ENCODE results near the gene PLB1.
A peak's percentile ranks its signal among the peaks of the same experiment; 100 is the strongest.

The PLB1 gene

DNA sequence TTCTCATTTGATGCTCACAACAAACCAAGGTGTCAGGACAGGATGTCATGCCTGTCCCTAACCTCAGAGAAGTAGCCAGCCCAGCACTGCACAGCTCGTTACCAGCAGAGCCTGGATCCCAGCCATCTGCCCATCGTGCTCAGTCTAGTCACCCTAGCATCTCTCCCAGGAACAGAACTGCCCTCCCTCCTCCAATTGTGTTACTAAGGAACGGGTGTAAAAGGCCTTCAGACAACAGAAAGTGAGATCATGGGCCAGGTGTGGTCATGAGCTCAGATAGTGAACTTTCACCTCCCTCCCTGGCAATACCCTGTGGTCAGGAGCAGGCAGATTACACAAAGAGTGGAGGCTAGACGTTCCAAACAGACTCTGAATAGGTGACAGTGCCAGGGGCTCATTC, 144.0 kb downstream of the PLB1 start:
- no peak for DNase-seq (ENCODE audit: extremely low read depth in 1 of 2, low read depth in 1 of 2)

- DNase-seq (ENCODE audit: extremely low read depth in 1 of 2, low read depth in 1 of 2): no peak
Observed at GRCh38 chr2:28640260-28640907, 144.5 kb downstream of the PLB1 start.

DNA sequence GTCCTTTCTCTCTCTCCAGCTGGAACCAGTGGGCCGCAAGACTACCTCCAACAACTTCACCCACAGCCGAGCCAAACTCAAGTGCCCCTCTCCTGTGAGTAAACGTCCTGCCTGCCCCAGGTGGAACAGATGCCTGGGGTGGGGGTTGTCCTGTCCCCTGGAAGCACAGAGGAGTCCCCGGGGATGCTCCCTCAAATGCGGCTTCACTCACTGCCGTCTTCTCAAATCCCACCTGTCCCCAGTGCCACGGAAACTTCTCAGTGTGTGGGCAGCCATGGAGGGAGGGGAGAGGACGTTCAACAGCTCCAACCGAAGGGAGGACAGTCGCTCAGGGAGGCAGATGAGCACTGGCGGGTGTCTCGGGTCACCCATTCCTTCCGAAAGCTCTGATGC, 145.0 kb downstream of the PLB1 start:
- no peak for DNase-seq (ENCODE audit: extremely low read depth in 1 of 2, low read depth in 1 of 2)

GRCh38 chr2:28642796-28643195, 146.9 kb downstream of the PLB1 start:
- no peak for DNase-seq (ENCODE audit: extremely low read depth in 1 of 2, low read depth in 1 of 2)

DNA sequence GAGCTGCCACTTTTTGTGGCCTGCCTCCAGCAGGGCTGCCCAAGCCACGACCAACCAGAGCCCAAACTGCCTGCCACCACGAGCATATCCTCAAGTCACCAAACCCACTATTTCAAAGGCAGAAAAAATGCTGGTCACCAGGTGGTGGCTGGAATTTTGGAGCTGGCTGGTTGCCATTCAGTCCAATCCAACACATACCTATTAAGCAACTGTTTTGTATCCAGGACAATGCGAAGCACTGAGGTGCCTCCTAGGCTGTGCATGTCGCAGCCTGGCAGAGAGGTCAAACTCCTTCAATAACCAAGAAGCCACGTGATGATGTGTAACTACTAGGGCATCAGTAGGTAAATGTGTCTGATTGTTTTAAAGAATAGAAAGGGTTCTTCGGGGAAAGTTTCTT, 147.5 kb downstream of the PLB1 start:
- DNase-seq (ENCODE audit: extremely low read depth in 1 of 2, low read depth in 1 of 2): no peak

DNA sequence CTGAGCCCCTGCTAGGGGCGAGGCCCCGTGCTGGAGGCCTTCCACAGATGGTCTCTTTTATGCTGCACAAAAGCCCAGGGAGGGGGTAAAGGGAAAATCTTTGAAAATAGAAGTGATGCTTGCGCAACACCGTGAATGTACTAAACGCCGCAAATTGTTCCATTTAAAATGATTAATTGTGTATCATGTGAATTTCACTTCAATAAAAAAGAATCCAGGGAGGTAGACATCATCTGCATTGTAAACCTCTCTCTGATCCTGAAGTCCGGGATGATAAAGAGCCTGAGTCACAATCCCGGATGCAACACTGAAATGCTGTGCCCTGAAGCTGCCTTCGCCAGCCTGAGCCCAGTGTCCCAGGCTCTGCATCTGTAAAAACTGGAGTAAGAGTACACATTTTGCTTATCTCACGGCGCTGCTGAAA, 148.1 kb downstream of the PLB1 start:
- DNase-seq (ENCODE audit: extremely low read depth in 1 of 2, low read depth in 1 of 2): no peak

- no peak for DNase-seq (ENCODE audit: extremely low read depth in 1 of 2, low read depth in 1 of 2)
Observed at GRCh38 chr2:28644760-28645159, 148.9 kb downstream of the PLB1 start.

DNA sequence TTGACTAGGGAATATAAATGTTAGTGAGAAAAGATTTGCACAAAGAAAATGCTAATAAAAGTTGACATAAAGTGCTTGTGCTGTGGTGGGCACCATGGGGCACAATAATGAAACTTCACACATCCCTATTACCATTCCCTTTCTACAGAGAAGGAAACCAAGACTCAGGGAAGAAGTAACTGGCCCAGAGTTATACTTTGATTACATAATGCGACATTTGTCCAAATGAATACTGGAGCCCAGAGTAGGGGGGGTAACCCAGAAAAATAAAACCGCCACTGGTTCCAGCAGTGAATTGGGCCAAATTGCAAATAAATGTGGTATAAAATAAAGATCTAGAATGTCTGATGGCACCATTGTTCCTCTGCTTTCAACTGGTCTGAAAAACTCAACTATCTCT, 149.7 kb downstream of the PLB1 start:
- no peak for DNase-seq (ENCODE audit: extremely low read depth in 1 of 2, low read depth in 1 of 2)

DNA sequence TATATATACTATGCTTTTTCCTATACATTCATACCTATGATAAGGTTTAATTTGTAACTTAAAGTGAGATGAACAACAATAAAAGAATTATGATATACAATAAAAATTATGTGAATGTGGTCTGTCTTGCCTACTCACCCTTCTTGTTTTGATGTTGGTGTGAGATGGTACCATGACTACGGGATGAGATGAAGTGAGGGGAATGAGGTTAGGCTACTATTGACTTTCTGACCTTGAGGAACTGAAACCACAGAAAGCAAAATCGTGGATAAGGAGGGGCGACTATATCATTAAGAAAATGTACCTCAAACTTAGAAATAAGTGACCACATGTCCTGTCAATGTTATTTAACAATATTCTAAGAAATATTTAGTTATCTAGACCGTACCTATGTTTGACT, 151.8 kb downstream of the PLB1 start:
- no peak for DNase-seq (ENCODE audit: extremely low read depth in 1 of 2, low read depth in 1 of 2)

DNA sequence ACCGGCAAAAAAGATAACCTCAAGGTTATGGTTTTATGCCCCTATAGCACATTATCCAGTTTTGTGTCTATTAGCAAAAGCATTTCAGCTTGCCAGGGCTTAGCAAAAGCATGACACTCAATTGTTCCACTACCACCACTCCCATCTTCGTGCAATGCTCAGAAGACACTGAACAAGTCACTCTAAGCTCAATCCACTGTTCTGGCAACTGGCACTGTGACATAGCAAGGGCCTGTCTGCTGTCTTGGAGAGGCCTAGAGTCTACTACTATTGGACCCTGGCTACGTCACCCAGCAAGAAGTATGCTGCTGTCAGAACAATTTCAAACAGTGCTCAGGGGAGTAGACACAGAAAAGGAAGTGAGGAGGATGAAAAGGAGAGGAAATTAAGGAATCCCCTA, 152.3 kb downstream of the PLB1 start:
- DNase-seq (ENCODE audit: extremely low read depth in 1 of 2, low read depth in 1 of 2): no peak

DNA sequence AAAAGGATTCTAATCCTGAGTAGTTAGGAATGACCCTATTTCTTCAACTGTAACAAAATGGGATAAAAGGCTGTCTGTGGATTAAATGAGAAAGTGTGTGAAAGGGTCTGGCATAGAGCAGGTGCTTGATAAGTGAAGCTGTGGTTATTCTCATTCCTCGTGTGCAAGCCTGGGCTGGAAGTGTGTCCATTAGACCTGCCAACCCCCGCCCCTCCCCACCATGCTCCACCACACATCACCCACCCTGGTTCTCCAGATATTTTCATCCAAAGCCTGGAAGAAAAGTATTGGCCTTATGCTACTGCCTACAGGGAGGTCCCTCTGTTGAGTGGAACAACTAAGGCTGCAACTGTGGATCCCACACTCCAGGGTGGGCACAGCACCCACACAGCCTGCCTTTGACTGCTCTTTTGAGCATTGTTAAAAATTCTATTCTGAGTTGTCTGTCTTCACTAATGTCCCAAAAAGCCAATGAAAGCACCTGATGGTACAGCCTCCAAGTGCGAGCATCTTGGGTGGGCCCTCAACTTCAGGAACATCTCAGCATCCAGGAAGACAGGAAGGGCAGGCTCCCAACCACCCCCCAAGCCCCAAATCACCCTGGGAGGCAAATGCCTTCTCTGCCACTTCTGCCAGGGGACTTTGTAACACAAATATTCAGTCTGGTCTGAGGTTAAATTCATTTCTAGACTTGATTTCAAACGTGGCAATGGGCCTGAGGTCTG, 153.0 kb downstream of the PLB1 start:
- DNase-seq (ENCODE audit: extremely low read depth in 1 of 2, low read depth in 1 of 2): no peak

DNA sequence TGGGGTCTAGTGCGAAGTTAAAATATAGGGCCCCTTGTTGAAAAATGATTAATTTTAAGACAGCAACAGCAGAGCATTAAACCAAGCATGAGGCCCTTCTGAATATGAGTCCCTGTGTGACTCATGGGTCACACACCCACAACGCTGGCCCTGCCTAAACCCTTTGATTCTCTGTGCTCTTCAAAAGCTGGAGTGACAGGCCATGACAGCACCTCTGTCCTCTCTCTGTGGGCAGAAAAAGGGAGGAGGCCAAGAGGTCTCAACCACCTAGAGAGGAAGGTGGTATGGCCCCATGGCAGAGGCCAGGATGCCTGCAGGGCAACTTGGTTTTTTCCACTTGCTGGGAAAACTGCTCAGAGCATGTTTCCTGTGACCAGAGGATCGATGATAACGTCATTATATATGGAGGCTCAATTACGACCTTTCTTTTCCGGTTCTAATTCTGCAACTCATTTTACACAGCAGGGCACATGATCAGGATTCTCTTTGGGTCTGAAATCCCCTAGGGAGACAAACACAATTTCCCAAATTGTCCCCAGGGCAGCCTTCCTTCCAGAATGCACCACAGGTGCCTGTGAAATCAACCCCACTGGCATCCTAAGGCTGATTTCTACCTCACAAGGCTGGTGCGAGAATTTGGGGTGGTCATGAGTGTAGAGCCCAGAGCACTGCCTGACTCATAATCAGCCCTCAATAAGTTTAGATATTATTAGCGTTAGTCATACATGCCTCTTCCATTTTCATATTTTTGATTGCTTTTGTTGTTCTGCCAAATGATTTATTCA, 153.8 kb downstream of the PLB1 start:
- peak; percentile 50 to 66 for DNase-seq (ENCODE audit: extremely low read depth in 1 of 2, low read depth in 1 of 2)

- no peak for DNase-seq (ENCODE audit: extremely low read depth in 1 of 2, low read depth in 1 of 2)
Observed at GRCh38 chr2:28650266-28650584, 154.4 kb downstream of the PLB1 start.

DNA sequence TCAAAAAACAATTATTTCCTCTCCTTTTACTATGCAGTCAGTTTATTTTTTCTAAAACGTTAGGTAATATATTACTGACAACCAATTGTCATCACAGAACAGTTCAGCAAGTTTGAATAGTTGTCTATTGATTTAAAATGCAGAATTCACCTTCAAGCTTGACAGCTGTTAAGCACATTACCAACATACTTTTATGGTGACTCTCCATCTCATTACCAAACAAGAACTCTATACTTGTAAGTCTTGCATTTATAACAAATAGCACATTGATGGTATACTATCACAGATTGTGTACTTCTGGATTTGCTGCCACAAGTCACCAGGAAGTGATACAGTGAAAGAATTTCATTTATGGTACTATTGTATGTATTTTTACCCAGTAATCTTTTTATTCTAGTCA, 156.4 kb downstream of the PLB1 start:
- no peak for DNase-seq (ENCODE audit: extremely low read depth in 1 of 2, low read depth in 1 of 2)

DNA sequence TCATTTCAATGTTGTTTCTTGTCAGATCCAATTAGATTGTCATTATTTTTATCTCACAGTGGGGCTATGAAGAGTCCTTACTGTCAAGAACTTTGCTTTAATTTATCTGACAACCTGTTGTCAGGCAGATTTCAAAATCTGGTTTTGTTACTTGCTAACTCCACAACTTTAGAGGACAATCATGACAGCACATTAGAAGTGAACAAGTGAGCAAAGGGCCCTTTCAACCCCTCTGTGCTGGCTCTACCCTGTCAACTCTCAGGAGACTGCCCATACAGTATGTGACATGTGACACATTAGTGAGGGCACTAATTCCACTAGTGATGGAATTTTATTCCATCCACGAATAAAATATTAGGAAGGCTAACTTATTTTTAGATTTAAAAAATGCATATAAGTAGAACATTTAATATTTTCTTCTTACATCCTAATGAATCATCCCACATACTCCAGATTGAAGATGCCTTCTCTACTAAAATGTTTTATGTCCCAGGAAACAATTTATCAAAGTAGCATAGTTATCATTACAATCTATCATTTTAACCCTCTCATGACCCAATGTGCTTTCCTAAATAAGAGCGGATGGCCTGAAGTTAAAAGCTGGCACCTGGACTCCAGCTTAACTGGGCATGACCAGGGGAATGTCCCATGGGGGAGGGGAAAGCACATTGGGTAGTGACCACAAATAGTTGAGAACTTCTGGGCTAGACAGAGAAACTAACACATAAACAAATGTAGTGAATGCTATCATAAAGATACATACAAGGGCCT, 158.2 kb downstream of the PLB1 start:
- DNase-seq (ENCODE audit: extremely low read depth in 1 of 2, low read depth in 1 of 2): no peak

DNA sequence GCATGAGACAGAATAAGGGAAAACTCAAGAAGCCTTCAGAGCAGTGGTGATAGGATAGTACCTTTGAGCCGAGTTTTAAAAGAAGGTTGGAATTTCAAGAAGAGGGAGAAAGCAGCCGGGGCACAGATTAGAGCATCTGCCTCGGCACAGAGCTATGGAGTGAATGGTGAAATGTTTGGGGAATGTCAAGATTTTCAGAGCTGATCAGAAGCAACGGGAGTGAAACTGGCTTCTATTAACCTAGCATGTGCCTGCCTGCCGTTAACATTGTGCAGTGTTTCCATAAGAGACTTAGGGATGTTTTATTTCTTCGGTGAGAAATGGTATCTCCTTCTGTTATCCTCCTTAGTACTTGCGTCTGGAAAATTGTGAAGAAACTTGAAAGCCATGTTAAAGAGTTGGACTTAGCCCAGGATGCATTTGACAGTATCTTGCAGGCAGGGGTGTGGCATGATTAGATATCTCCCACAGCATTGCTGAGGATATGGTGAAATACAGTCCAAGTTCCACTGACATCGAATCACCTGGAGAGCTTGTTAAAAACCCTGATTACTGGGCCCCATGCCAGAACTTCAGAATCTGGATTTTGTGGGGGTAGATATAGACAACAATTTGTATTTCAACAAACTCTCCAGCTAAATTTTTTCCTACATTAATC, 158.9 kb downstream of the PLB1 start:
- no peak for DNase-seq (ENCODE audit: extremely low read depth in 1 of 2, low read depth in 1 of 2)

DNA sequence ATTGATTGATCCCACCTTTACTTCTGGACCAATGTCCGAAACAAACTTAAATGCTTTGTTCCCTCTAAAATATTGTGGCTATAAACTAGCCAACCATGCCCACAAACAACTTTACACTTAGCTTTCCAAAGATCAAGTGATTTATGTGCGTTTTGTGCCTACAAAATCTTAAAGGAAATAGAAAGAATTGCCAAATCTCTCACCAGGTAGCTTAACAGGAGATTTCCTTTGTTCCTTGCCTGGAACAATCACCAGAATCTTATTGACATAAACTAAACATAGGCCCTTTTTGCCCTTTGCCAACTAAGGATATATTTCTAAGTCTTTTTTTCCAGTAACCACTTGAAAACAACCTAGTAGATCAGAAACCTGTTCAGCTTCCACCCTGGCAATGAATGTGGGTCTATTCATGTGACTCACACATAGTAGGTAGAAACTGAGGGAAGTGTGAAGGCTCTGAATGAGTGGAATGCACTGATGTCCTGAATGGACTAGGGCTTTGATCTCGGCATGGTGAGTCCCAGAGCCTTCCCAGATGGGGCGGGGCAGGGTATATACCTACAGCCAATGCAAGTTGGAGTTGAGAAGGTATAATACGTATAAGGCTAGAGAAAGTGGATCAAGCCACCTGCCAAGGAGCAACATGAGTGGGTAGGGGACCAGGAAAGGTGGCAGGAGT, 161.2 kb downstream of the PLB1 start:
- DNase-seq (ENCODE audit: extremely low read depth in 1 of 2, low read depth in 1 of 2): no peak

DNA sequence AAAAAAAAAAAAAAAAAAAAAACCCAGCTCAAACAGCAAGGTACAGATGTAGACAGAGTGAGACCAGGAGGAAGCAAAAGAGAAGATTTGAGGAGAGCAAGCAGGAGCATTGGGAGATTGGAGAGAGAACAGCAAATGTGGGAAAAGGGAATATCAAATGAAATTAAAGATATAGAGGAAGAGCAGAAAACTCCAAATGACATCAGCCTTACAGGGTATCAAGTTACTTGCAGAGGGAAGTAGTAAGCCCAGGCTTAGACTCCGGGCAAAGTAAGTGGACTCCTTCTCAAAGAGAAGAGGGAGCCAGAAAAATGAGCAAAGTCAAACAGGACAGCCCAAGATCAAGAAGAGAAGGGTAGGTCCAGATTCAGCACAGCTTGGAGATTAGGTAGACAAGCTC, 162.5 kb downstream of the PLB1 start:
- DNase-seq (ENCODE audit: extremely low read depth in 1 of 2, low read depth in 1 of 2): no peak

DNA sequence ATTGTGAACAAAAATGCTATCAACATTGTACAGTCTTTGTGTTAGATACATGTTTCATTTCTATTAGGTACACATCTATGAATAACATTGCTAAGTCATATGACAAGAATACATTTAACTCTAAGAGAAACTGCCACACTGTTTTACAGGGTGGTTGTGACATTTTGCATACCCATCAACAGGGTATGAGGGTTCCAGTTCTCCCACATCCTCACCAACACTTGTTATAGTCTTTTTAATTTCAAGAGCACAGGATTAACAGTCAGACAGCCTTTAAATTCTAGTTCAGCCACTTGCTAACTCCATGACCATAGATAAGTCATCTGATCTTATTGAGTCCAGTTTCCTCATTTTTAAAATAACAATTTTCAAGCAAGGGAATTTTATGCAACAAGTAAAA, 163.3 kb downstream of the PLB1 start:
- no peak for DNase-seq (ENCODE audit: extremely low read depth in 1 of 2, low read depth in 1 of 2)

- no peak for DNase-seq (ENCODE audit: extremely low read depth in 1 of 2, low read depth in 1 of 2)
Observed at GRCh38 chr2:28661589-28662001, 165.7 kb downstream of the PLB1 start.

Measured in stimulated activated CD8-positive, alpha-beta memory T cell treated with anti-CD3 and anti-CD28 coated beads, Interleukin-7, amount 100 ng/mL, for 48 hours (primary cell).